Measurements from ENCODE around the gene HDAC10. TPM values are rescaled to one million over a fixed set of nuclear protein-coding genes. Genes with fewer than 3 reads are reported as not detected.

The HDAC10 gene
- total and polyA plus RNA-seq, 7 donors: 4.3 to 19.4 (median 13.5) TPM

DNA sequence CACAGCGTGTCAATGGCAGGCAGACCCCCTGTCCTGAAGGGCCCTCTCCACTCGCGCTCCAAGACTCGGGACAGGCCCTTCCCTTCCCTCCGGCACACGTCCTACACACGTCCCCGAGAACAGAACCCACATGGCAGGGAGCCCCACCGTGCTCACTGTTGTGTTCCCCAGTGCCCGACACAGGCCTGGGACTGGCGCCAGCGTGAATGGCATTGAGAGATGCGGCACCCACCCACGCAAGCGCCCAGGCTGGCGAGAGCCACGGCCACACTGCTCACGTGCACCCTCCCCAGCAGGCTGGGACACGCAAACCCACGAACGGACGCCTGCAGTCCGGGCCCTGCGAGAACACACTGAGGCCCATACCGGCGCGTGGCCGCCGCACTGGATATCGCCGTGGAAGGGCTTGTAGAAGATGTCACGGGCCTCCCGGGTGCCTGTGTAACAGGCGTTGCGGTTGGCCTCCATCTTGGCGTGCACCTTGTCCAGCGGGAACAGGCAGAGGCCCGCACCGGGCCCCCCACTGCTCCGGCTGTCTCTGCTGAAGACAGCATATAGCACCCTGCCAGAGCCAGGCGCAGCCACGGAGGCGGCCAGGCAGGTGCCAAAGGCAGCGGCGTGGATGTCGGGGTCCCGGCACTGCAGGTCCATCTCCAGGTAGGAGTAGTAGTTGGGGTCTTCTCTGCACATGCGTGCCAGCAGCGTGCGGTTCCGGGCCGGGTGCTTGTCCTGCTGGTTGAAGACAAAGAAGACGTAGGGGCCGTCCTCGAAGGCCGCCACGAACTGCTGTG is 38.3 kb upstream of the HDAC10 start:
- Histone ChIP-seq H3K4me1 (peaks cover 9% of the 10 kb centered on the region), H3K36me3 (ENCODE audit: insufficient read depth in 1 of 2, low read depth in 1 of 2) (peaks cover 0 to 44% of the 10 kb centered on the region in 2 donors), H3K27me3 (ENCODE audit: insufficient read depth in 3 of 3, low read length in 2 of 3) (no peaks in the 10 kb centered on the region), H3K4me3 (no peak overlapping the region), H3K27ac (no peak overlapping the region), H3K9me3 (no peaks in the 10 kb centered on the region)
- WGBS, 3 donors: 92 to 94% (median 93%) methylated on average over 47 to 57 of the region's 57 CpGs
- intact Hi-C loops (cut with DNase I): no loop called here
- DNase-seq: no peak
- ATAC-seq: no peak
- TF ChIP-seq, protein P1, sequence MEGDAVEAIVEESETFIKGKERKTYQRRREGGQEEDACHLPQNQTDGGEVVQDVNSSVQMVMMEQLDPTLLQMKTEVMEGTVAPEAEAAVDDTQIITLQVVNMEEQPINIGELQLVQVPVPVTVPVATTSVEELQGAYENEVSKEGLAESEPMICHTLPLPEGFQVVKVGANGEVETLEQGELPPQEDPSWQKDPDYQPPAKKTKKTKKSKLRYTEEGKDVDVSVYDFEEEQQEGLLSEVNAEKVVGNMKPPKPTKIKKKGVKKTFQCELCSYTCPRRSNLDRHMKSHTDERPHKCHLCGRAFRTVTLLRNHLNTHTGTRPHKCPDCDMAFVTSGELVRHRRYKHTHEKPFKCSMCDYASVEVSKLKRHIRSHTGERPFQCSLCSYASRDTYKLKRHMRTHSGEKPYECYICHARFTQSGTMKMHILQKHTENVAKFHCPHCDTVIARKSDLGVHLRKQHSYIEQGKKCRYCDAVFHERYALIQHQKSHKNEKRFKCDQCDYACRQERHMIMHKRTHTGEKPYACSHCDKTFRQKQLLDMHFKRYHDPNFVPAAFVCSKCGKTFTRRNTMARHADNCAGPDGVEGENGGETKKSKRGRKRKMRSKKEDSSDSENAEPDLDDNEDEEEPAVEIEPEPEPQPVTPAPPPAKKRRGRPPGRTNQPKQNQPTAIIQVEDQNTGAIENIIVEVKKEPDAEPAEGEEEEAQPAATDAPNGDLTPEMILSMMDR (IDR thresholded peaks at IDR 0.05): no peak

DNA sequence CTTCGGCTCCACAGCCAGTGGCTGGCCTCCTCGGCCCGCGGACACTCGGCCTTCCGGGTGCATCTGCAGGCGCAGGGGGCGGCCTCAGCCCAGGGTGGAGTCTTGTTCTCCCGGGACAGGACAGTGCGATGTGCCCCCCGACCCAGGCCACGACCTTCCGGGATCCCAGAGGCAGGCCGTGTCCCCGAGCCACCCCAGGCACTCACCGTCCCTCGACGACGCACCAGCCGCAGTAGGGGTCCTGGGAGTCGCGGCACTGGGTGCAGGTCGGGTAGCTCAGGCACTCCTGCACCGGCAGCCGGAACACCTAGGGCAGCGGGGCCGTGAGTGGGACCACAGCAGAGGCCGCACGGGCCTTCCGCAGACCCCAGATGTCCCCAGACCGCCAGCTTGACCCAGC is 36.7 kb upstream of the HDAC10 start:
- no peaks in the 10 kb centered on the region for H3K4me1 ChIP-seq
- TF ChIP-seq, protein P1 (IDR thresholded peaks at IDR 0.05): no peak
- no peak overlapping the region for H3K27ac ChIP-seq
- H3K36me3 ChIP-seq (ENCODE audit: insufficient read depth in 1 of 2, low read depth in 1 of 2): peaks cover 0 to 56% of the 10 kb centered on the region in 2 donors
- ATAC-seq (no peak), DNase-seq (no peak)
- WGBS, 3 donors: 94 to 96% (median 96%) methylated on average over 31 of the region's 31 CpGs
- H3K9me3 ChIP-seq: no peaks in the 10 kb centered on the region
- H3K27me3 ChIP-seq (ENCODE audit: insufficient read depth in 3 of 3, low read length in 2 of 3): no peaks in the 10 kb centered on the region
- intact Hi-C loops (cut with DNase I): no loop called here
- H3K4me3 ChIP-seq: no peak overlapping the region

DNA sequence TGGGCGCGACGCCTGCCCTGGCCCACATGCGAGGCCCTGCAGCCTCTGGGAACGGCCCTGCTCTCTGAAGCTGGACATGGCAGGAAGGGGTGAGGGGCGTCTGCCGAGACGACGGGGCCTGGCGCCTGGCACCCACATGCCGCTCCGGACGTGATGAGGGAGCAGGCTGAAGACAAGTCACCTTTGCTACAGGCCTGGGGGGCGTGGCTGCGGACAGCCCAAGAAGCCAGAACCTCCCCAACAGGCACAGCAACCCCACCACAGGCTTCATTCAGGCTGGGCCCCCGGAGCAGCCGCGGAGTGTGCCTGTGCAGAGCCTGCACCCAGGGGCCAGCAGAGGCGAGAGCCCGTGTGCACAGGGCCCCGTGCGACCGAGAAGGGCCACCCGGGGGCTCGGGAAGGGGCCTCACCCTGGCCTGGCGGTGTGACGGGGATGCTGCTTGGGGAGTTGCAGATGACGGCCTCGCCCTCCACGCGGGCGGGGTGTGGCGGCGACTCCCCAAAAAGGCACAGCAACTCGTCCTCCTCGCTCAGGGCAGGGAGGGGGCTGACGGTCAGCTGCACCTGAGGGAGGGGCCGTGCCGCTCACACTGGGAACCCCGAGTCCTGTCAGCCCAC is 35.7 kb upstream of the HDAC10 start:
- Histone ChIP-seq H3K4me1 (no peaks in the 10 kb centered on the region), H3K36me3 (ENCODE audit: insufficient read depth in 1 of 2, low read depth in 1 of 2) (peaks cover 0 to 64% of the 10 kb centered on the region in 2 donors), H3K27me3 (ENCODE audit: insufficient read depth in 3 of 3, low read length in 2 of 3) (no peaks in the 10 kb centered on the region), H3K4me3 (no peak overlapping the region), H3K9me3 (no peaks in the 10 kb centered on the region), H3K27ac (no peak overlapping the region)
- TF ChIP-seq, protein P1 (IDR thresholded peaks at IDR 0.05): no peak
- intact Hi-C loops (cut with DNase I): no loop called here
- DNase-seq (no peak), ATAC-seq (no peak)
- WGBS, 3 donors: 92 to 95% (median 94%) methylated on average over 31 to 40 of the region's 40 CpGs

DNA sequence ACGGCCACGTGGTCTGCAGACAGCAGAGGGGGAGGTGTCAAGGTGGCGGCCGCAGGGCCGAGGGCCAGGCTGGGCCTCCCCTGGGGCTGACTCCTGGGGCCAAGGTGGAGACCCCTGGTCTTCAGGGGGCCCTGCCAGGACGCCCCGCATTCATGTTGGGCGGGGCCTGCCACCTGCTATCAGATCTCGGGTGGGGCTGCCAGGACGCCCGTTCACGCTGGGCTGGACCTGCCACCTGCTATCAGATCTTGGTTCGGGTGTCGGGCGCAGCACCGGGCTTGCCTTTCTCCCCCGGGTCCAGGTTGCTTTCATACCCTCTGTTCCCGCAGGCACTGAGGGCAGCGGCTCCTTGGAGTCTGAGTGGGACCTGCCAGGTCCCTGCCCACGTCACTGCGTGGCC is 35.2 kb upstream of the HDAC10 start:
- Histone ChIP-seq H3K9me3 (no peaks in the 10 kb centered on the region), H3K36me3 (ENCODE audit: insufficient read depth in 1 of 2, low read depth in 1 of 2) (peaks cover 0 to 69% of the 10 kb centered on the region in 2 donors), H3K4me3 (no peak overlapping the region), H3K27me3 (ENCODE audit: insufficient read depth in 3 of 3, low read length in 2 of 3) (no peaks in the 10 kb centered on the region), H3K4me1 (no peaks in the 10 kb centered on the region), H3K27ac (no peak overlapping the region)
- ATAC-seq (no peak), DNase-seq (no peak)
- intact Hi-C loops (cut with DNase I): no loop called here
- 89 to 94% (median 91%) methylated on average over 20 to 21 of the region's 21 CpGs for WGBS, 3 donors
- TF ChIP-seq, protein P1 (IDR thresholded peaks at IDR 0.05): no peak

Data from psoas muscle (tissue), 8 donors.